Measurements from ENCODE around the gene AGBL5.

AGBL5 gene

DNA sequence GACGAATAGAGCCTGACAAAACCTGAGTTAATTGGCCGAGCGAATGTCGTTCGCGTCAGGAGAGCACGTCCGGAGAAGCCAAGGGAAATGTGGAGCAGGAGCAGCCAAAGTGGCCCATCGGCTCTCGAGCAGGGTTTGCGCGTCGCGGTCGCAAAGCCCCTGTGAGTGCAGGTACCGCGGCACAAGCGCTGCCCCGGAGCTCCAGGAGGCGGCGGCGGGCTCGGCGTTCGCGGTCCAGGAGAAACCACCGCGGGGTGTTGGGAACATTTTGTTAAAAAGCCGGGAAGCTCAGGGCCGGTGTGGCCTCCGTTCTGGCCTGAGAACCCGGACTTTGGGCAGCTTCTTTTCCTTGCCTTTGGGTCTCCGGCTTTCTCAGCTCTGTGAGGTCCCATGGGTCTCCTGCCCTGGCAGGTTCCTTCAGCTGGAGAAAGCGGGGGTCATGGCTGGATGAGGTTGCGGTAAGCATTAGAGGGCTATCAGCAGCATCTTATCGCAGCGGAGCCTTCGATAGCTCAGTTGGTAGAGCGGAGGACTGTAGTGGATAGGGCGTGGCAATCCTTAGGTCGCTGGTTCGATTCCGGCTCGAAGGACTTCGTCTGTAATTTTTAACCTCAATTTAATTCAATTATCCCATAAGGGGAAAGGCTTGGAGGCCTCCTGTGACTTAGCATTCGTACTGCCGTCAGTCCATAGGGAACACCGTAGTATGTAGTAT, 1.0 kb upstream of the AGBL5 start:
- FAIRE-seq = no peak
- peak; percentile 72 for DNase-seq (ENCODE audit: extremely low spot score, insufficient read length, low read depth)

- FAIRE-seq = no peak
- DNase-seq (ENCODE audit: extremely low spot score, insufficient read length, low read depth) = no peak
These were observed 606 bp downstream of the AGBL5 start for GRCh38 chr2:27051902-27052645.

GRCh38 chr2:27053321-27053720, 1.9 kb downstream of the AGBL5 start:
- FAIRE-seq (no peak), DNase-seq (ENCODE audit: extremely low spot score, insufficient read length, low read depth) (no peak)

DNA sequence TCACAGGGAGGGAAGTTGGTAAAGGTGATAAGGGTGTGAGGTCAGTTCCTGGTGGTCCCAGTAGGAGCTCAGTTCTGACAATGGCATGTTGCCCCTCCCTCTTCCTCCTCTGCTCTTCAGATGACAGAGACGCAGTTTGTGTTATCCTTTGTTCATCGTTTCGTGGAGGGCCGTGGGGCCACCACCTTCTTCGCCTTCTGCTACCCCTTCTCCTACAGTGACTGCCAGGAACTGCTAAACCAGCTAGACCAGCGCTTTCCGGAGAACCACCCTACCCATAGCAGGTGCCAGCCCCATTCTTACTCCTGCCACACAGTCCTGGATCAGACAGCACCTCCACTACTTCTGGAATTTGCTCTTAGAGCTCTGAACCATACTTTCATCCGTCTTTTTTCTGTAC, 2.3 kb downstream of the AGBL5 start:
- DNase-seq (ENCODE audit: extremely low spot score, insufficient read length, low read depth) (no peak), FAIRE-seq (no peak)

DNA sequence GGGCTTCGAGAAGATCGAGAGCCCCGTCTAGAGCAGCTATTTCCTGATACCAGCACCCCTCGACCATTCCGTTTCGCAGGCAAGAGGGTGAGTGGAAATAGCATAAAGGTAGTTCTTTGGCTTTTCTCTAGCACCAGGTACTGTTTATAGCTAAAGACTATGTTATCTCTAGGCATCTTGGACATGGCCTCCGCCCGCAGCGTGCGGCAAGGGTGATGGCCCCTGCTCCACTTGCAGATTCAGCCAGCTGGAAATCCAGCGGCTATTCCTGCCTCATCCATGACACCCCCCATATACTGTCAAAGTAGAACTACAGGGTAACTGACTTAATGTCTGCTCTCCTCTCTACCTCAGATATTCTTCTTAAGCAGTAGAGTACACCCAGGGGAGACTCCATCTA, 3.3 kb downstream of the AGBL5 start:
- no peak for FAIRE-seq

DNA sequence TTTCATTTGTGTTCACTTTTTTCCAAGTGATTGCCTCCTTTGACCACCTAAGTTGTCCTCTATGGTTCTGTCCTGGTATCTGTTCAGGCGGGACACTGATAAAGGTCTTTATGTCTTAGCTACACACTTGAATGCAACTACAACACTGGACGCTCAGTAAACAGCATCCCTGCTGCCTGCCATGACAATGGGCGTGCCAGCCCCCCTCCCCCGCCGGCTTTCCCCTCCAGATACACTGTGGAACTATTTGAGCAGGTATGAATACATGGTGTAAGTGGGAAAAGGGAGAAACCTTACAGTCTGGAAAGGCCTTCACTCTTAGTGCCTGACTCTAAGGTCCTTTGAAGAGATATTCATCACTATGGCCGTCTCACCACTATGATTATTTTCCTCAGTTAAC, 5.7 kb downstream of the AGBL5 start:
- no peak for DNase-seq (ENCODE audit: extremely low spot score, insufficient read length, low read depth)
- no peak for FAIRE-seq

More for the DNA sequence above, 3.3 kb downstream of the AGBL5 start:
- DNase-seq (ENCODE audit: extremely low spot score, insufficient read length, low read depth) = no peak

GRCh38 chr2:27058210-27058609, 6.7 kb downstream of the AGBL5 start:
- FAIRE-seq (no peak), DNase-seq (ENCODE audit: extremely low spot score, insufficient read length, low read depth) (no peak)

GRCh38 chr2:27059141-27059820, 7.8 kb downstream of the AGBL5 start:
- FAIRE-seq = no peak
- no peak for DNase-seq (ENCODE audit: extremely low spot score, insufficient read length, low read depth)

DNA sequence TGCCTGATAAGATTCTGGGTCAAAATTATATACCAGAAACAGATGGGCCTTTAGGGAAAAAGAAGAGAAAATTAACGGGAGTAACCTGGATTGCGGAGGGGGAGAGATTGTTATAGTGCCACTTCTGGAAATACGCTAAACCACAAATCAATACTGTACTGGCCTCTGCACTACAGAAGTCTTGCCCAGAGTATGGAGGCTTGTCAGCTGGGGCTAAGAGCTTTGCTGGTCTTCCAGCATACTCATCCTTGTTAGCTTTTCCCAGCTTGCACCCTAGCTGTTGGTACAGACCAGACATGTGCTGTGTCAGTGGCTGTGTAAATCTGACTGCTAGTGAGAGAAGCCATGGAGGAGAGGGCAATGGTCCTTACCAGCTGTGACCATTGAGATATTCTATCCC, 8.9 kb downstream of the AGBL5 start:
- FAIRE-seq = no peak
- DNase-seq (ENCODE audit: extremely low spot score, insufficient read length, low read depth) = no peak

GRCh38 chr2:27065128-27065527, 13.7 kb downstream of the AGBL5 start:
- DNase-seq (ENCODE audit: extremely low spot score, insufficient read length, low read depth) (no peak), FAIRE-seq (no peak)

DNA sequence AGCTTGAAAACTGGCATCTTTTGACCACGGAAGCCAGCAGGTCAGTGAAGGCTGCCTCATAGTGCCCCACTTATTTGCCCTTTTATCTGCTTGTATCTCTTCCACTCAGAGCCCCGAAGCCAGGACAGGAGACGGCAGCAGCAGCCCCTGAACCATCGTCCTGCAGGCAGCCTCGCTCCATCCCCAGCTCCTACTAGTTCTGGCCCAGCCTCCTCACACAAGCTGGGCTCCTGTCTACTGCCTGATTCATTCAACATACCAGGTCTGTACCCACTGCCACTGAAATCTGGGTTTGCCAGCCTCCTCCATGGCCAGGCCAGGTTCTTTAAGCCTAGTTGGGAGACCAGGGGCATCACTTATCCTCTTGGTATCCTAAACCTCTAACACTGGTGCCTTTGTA, 15.9 kb downstream of the AGBL5 start:
- DNase-seq (ENCODE audit: extremely low spot score, insufficient read length, low read depth) (no peak), FAIRE-seq (no peak)

DNA sequence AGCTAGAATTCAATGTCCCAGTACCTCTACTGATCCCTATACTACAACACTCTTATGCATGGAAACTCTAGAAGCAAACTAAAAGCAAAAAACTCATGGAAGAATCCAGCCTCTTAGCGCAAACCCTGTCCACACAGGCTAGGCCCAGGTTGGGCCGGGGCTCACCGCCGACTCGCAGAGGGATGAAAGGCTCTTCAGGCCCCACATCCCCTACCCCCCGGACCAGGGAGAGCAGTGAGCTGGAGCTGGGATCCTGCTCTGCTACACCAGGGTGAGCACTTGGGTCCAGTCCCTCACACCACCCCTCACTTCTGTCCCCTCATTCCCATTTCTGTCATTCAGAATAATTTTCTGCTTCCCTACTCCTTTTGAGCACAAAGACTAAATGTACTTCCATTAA, 18.0 kb downstream of the AGBL5 start:
- FAIRE-seq = no peak
- DNase-seq (ENCODE audit: extremely low spot score, insufficient read length, low read depth) = no peak

DNA sequence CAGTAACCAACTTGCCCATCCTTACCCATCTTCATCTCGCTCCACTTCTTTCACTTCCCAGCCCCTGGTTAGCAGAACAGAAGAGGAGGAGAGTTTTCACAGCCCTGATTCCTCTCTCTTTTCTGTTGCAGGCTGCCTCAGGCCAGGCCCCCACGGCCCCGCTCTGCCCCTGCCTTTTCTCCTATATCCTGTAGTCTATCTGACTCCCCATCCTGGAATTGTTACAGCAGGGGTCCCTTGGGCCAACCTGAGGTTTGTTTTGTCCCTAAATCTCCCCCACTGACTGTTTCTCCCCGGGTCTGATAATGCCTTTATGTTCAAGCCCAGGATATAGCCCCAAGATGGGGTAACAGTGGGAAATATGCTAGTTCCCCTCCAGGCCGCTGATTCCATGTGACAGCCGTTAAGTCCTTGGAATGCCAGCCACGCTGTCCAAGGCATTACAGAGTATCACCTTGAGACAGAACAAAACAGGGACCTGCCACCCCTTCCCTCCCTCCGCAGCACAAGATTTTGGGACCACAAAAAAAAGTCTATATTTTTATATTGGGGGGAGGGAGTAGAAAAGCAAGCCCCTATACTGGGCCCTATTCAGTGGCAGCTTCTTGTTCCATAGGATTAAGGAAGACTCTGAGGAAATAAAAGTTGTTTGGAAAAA, 18.6 kb downstream of the AGBL5 start:
- FAIRE-seq = no peak
- no peak for DNase-seq (ENCODE audit: extremely low spot score, insufficient read length, low read depth)

DNA sequence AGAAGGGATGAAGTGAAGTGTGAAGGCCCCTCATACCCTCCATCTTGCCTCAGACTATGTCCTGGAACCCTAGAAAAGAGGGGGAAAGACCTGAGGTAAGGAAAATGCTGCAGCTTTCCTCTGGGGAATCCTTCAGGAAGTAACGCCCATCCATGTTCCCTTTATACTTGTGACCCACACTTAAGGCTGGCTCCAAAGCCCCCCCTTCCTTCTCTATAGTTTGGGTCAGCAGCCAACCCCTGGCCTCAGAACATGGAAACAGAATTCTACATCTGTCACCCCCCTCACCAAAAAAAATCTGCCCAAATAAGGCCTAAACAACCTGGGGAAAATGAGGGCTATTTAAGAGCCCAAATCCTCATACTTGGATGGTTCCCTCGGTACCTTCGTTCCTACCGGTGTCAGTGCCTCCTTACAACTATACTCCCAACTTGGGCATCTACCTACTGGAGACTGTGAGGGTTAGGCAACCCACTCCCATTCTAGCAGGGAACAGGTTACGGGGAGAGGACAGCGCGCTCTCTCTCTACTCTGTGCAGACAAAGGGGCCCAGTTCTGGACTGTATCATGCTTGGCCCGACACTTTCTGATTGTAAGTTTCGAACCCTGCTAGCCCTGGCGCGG, 19.3 kb downstream of the AGBL5 start:
- DNase-seq (ENCODE audit: extremely low spot score, insufficient read length, low read depth) = no peak
- no peak for FAIRE-seq

DNA sequence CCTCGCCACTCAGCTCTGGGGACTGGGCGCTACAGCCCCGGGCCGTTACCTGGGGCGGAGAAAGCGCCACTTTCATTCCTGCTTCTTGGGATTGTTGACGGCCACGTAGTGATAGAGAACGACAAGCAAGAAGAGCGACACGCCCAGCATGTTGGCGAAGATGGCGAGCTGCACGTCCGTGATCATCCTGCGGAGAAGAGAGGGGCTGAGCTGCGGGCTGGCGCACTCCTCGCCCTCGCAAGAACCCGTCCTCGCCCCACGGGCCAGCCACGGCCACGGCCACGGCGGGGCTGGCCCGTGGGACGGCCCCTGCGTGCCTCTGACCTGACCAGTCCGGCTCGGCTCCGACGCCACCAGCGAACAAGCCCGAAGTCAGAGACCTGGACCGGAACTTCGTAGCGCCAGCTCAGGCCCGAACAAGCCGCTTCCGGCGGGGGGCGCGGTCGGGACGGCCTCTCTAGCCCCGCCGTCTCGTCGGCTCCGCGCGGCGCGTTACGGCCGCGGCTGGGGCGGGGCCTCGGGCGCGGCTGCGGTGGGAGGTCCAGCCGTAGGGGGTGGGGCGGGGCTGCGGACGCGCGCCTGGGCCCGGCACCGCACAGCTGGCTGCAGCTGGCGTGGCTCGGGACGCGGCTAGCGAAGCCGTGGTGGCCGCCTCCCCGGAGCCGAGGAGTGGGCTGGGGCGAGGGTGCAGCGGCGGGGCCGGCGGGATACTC, 20.0 kb downstream of the AGBL5 start, which contains the start of gene OST4:
Gene OST4 (minus strand): TSS at position 378 of the 713 bp plus-strand sequence.
- DNase-seq (ENCODE audit: extremely low spot score, insufficient read length, low read depth) (peak; percentile 92), FAIRE-seq (peak; percentile 90)

DNA sequence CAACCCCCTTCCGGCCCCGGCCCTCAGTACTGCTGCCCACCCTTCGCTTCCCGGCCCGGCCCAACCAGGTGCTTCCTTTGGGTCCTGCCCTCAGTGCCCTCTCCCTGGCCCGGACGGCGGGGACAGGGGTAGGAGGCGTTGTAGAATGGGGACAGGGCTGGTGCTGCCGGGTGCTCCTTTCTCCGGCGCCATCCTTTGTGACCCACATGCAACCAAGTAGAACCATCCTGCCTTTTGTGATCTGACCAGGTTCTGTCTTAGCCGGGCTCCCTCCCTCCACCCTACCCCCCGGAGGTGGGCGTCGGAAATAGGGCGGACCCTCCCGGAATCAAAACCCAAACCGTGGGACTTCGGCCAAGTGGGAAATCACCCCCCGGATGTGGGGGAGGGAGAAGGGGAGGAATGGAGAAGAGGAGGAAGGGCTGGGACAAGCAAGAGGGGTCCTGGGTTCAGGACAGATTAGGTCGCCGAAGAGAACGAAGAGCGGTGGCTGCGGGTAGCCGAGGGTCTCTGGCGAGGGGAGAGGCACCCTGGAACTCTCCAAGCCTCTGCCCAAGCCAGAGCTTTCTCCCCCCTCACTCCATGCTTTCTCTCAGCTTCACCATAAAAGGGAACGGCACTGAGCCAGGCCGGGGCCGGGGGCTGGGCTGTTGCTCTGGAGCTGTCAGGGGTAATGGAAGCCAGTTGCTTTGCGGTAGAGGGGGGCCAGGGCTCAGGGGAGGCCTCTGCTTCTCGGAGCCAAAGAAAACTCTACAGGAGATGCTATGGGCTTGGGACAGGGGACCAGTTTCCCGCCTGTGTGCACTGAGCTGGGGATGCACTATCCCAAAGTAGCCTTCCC, 20.7 kb downstream of the AGBL5 start:
- FAIRE-seq = no peak
- DNase-seq (ENCODE audit: extremely low spot score, insufficient read length, low read depth) = no peak

GRCh38 chr2:27072920-27073319, 21.5 kb downstream of the AGBL5 start:
- DNase-seq (ENCODE audit: extremely low spot score, insufficient read length, low read depth) (no peak), FAIRE-seq (no peak)

GRCh38 chr2:27073782-27074181, 22.3 kb downstream of the AGBL5 start:
- no peak for DNase-seq (ENCODE audit: extremely low spot score, insufficient read length, low read depth)
- FAIRE-seq = no peak
